GM12865 (cell line): ENCODE data around the gene CHSY1.
A peak's percentile ranks its signal among the peaks of the same experiment; 100 is the strongest.

ENCODE experiments used
- DNase-seq: peaks from one replicate; pipeline ENCODE4 v3.0.0; 2010; ENCODE audit warnings: low read depth
- H3K4me3 ChIP-seq: 2 replicates; pipeline ENCODE4 v1.5.1; 2011; ENCODE audit warnings: mild to moderate bottlenecking, low read depth, low read length, control low read depth
- TF ChIP-seq, protein P1 (sequence below): IDR thresholded peaks from 2 replicates; pipeline ENCODE4 v1.5.1; 2011; ENCODE audit warnings: low read length, control low read depth, low read depth, inconsistent platforms; ENCODE audit not compliant: insufficient read depth; ENCODE audit errors: missing control alignments

Gene CHSY1

DNA sequence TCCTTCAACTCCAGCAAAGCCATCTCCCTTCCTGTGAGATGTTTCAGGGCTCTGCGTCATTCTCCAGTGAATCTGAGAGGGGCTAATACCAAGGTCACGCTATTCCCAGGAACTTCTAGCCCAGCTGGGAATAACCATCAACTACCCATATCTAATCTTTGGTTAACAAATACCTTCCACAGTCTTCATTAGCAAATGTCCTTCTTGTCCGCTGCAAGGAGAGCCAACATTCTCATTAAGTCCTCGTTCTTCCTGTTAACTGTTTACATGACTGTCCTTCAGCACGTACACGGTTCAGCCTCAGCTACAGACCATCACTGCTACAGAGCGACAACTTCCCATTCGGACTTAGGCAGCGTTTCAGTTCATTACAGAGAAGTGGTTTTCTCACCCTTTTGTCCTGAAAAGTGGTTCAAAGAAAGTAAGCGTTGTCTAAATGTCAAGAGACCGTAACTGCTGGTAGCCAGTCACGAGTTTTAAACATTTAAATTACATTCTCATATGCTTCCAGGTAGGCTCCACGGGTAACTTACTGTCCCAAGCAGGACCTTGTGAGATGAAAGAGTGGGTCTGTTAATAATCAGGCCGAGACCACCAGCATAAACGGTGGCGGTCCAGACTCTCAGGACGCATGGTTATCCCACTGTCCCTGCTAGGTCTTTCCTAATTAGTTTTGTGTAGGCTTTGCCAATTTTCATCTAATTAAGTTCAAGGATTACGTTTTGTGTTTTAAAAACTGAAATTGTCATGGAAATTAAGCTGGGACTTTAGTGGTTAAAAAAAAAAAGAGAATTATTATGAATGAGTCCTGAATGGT lies 63.8 kb downstream of the CHSY1 start:
- peak; percentile 52 for DNase-seq
- TF ChIP-seq, protein P1, sequence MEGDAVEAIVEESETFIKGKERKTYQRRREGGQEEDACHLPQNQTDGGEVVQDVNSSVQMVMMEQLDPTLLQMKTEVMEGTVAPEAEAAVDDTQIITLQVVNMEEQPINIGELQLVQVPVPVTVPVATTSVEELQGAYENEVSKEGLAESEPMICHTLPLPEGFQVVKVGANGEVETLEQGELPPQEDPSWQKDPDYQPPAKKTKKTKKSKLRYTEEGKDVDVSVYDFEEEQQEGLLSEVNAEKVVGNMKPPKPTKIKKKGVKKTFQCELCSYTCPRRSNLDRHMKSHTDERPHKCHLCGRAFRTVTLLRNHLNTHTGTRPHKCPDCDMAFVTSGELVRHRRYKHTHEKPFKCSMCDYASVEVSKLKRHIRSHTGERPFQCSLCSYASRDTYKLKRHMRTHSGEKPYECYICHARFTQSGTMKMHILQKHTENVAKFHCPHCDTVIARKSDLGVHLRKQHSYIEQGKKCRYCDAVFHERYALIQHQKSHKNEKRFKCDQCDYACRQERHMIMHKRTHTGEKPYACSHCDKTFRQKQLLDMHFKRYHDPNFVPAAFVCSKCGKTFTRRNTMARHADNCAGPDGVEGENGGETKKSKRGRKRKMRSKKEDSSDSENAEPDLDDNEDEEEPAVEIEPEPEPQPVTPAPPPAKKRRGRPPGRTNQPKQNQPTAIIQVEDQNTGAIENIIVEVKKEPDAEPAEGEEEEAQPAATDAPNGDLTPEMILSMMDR: no peak
- peak overlapping the region; percentile 21 for H3K4me3 ChIP-seq

DNA sequence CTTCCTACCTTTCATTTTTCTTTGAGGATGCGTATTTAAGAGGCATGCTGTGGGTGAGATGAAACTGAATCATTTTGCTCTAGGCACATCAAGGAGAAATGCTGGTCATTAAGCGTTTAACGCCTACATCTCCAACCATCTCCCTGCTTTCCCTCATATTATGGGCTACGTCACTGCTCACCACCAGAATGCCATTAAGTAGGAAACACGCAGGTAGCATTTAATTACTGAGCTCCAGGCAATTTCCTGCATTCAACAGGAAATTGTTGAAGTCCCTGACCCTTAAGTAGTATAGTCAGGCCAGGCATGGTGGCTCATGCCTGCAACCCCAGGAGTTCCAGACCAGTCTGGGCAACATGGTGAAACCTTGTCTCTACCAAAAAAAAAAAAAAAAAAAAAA lies 66.1 kb downstream of the CHSY1 start:
- H3K4me3 ChIP-seq: no peak overlapping the region
- TF ChIP-seq, protein P1: no peak
- DNase-seq: no peak

GRCh38 chr15:101185336-101185735 lies 66.5 kb downstream of the CHSY1 start:
- DNase-seq: no peak
- TF ChIP-seq, protein P1: no peak
- H3K4me3 ChIP-seq: no peak overlapping the region

GRCh38 chr15:101184830-101185229 lies 67.0 kb downstream of the CHSY1 start:
- H3K4me3 ChIP-seq: no peak overlapping the region
- DNase-seq: no peak
- TF ChIP-seq, protein P1: no peak

DNA sequence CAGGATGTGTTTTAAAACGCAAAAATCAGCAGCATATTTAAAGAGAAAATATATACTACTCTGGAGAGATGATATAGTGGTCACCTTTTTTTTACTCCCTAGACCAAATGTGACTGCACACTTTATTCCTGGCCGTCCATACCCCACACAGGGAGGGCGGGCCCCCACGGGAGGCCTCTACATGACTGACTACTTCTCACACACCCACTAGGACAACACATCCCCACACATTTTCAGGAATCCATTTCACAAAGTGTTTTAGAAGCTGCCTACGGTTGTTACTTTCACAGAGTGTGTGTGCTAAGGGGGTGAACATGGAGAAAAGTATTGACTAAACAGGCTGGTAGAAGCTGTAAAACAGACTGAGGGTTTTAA lies 67.9 kb downstream of the CHSY1 start:
- H3K4me3 ChIP-seq: no peak overlapping the region
- TF ChIP-seq, protein P1: no peak
- DNase-seq: no peak

- no peak for DNase-seq
- TF ChIP-seq, protein P1: no peak
- no peak overlapping the region for H3K4me3 ChIP-seq
These were observed 68.5 kb downstream of the CHSY1 start for GRCh38 chr15:101183226-101183930.
